GM19035 (cell line): ENCODE results near the gene IL10RB.
"Not testable (repeated sequence)": the region's sequence is repeated elsewhere in the genome, so short reads cannot be mapped to it uniquely, and the experiment has no call there.

ENCODE experiments used
- ATAC-seq: cut with Tn5 transposase; IDR thresholded peaks from one replicate; pipeline ENCODE4 v1.9.1; 2021; ENCODE audit not compliant: unreplicated experiment

Gene IL10RB

GRCh38 chr21:33266050-33266788 is at the start of gene IL10RB:
TSS of gene IL10RB (plus strand) at chr21:33266367. CDS start at chr21:33266466, 99 bp downstream.
- peak; percentile 41 for ATAC-seq

DNA sequence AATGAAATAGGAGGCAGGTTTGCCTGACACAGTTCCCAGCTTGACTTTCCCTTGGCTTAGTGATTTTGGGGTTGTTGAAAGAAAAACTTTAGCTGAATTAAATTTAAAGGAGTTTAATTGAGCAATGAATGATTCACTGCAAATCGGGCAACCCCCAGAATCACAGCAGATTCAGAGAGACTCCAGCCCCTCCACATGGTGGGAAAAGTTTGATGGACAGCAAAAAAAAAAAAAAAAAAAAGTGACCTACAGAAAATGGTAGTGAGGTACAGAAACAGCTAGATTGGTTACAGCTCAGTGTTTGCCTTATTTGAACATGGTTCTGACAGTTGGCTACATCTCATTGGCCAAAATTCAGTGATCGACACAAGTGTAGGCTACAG is 49.0 kb upstream of the IL10RB start:
- ATAC-seq = no peak

DNA sequence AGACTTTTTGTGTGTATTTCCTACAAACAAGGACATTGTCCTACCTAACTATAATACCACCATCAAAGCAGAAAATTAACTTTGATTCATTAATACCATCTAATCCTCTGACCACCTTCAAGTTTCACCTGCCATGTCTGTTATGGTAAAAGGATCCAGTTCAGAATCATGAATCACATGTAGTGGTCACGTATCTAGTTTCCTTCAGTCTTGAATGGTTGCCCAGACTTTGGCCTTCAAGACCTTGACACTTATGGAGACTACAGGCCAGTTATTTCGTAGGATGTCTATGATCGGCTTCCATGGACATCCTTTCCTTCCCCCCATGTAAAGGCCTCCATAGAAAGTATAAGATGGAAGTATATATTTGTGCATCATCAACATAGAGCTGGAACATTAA is 46.9 kb upstream of the IL10RB start:
- ATAC-seq = no peak

GRCh38 chr21:33219954-33220353 is 46.2 kb upstream of the IL10RB start:
- ATAC-seq = no peak

DNA sequence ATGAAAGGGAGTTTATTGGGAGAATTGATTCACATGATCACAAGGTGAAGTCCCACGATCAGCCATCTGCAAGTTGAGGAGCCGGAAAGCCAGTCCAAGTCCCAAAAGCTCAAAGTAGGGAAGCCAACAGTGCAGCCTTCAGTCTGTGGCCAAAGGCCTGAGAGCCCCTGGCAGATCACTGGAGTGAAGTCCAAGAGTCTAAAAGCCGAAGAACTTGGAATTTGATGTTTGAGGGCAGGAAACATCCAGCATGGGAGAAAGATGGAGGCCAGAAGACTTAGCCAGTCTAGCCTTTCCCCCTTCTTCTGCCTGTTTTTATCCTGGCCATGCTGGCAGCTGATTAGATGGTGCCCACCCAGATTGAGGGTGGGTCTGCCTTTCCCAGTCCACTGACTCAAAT is 40.8 kb upstream of the IL10RB start:
- ATAC-seq = not testable (repeated sequence)

GRCh38 chr21:33228455-33228854 is 37.7 kb upstream of the IL10RB start:
- no peak for ATAC-seq

DNA sequence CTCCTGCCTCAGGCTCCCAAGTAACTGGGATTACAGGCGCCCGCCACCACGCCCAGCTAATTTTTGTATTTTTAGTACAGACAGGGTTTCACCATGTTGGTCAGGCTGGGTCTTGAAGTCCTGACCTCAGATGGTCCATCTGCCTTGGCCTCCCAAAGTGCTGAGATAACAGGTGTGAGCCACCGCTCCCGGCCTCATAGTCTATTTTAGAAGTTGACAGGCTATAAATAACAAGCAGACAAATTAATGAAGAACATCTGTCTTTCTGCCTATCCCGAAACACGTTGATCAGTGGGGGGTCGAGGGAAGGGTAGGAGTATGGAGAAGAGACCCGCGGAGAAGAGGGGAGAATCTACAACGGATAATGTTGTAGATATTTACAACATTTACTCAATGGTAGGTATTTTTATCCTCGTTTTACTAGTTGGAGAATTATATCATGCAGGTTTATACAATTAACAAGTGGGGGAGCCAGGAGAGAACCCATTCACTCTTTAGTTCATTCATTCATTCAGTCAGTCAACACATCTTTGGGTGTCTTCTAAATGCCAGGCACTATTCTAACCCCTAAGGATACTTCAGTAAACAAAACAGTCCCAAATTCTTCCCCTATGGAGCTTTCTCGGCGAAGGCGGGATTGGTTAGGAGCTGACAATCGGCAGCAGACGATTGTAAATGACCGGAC is 36.9 kb upstream of the IL10RB start:
- peak; percentile 4 for ATAC-seq

DNA sequence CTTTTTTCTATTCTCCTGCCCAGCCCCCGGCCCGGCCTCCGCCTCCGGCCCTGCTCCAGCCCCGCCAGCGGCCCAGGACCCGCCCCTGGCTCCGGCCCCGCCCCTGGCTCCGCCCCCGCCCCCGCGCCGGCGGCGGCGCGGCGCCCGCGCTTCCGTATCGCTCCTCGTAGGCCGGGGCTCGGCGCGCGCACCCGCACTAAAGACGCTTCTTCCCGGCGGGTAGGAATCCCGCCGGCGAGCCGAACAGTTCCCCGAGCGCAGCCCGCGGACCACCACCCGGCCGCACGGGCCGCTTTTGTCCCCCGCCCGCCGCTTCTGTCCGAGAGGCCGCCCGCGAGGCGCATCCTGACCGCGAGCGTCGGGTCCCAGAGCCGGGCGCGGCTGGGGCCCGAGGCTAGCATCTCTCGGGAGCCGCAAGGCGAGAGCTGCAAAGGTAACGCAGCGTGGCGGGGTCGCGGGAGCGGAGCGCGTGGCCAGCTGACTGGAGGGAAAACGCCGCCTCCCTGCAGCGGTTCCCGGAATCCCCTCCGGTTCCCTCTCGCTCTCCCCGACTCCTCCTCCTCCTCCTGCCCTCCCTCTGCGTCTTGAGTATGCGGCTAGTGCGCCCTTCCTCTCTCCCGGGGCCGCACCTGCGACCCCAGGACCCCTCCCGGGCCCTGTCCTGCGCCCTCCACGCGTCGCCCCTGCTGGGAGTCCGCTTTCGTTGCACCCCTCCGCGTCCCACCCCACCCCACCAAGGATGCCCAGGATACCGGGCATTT is 36.2 kb upstream of the IL10RB start, which contains the start of gene IFNAR2:
Gene IFNAR2 (plus strand): TSS at position 155 of the 761 bp plus-strand sequence. CDS start 11,985 bp downstream, outside the sequence.
- ATAC-seq = peak; percentile 75

DNA sequence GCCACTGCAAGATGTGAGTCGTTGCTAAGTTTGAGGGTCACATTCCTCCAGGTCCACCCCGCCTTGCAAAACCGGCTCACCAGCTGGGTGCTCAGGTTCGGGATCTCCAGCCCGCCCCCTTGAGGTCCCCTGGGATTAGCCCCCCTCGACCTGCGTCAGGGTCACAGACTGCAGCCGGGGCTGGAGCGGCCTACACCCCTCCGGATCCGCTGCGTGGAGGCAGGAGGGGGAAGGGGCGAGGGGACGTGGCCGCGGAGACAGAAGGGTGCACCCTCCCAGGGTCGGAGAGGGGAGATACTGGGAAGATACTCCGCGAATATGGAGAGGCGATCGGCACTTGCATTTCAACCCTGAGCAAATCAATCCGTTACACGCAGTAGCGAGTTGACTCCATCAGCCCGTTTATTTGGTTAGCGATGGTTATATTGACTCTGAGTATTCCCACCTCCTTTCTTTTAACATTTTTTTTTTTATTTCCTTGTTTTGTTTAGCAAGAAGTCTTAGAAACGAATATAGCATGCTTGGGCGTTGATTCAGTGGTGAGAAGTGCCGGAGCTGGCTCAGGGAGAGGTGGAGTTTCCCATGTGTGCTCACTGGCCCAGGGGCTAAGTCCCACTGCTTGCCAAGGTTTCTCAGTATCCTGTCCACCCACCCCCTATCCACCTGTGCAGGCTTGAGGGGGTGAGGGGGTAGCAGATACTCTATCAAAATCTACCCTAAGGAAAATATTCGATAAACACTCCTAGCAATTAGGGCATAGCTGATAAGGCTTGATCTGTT is 35.4 kb upstream of the IL10RB start:
- ATAC-seq = peak; percentile 39

DNA sequence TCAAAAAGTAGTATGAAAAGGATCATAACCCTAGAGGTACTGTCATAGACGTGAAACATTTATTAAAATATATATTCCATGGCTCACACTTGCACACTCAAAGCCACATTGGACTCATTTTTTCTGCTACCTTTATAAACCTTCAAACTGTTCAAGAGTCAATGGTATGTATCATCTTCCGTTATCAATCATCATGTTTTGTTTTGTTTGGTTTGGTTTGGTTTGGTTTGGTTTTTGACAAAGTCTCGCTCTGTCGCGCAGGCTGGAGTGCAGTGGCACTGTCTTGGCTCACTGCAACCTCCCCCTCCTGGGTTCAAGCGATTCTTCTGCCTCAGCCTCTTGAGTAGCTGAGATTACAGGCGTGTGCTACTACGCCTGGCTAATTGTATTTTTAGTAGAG is 34.6 kb upstream of the IL10RB start:
- no peak for ATAC-seq

DNA sequence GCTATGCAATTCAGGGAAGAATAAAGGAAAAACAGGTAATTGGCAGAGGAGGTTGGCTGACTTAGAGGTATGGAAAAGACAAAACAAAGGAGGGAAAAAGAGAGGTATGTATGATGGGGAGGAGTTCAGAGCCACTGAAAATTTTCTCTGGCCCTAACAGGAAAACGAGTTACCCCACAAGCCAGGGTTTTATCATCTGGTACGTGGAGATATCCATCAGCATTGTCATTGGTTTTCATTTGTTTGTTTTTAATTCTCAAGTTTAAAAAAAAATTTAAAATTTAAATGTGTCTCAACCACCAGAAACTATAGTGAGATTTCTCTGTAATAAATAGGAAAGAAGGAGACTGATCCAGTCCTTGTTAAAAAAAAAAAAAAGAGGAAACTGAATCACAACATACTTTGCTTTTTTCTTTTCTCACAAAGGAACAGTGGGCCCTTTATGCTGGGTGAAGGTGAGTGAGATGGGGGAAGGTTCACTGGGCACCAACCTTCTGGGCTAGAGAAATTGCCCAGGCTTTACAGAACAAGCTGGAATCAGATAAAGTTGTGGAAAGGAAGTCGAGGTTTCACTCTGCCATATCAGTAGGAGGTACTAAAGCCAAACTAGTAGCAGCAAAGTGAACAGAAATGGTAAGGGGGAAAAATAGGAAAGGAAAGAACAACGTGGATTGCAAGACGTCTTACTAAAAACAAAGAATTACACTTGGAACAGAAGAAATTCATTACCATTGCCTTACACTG is 33.7 kb upstream of the IL10RB start:
- no peak for ATAC-seq

- ATAC-seq = no peak
Observed at GRCh38 chr21:33234635-33235520, 31.3 kb upstream of the IL10RB start.

DNA sequence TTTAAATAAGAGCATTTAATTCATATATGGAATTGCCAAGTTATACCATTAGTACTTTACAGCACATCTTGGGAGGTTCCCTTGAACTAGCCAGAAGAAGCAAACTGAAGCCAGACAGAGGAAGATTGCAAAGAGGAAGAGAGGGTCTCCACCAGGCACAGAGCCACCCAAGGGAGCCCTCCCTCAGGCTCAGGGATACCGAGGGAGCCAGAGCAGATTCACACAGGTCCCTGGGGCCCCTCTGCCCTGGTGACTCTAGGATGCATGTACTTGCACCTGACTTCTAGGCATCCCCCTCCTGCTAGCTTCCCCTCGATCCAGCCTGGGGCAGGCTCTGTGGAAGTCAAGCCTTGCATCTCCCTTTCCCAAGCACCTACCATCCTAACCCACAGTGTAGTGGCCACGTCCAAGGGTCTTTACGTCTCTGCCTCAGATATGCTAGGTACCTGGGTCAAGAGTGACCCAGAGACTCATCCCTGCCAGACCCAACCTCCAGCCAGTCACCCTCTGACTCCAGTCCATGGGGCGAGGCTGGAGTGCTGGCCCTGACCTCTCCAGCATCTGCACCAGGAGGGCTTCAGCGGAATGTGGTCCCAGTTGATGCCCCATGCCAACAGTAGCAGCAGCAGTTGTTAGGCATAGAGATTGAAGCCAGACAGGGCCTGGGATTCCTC is 30.0 kb upstream of the IL10RB start:
- no peak for ATAC-seq

GRCh38 chr21:33236766-33237165 is 29.4 kb upstream of the IL10RB start:
- no peak for ATAC-seq

- ATAC-seq = no peak
Observed at GRCh38 chr21:33237486-33237885, 28.7 kb upstream of the IL10RB start.

- ATAC-seq = peak; percentile 21
Observed at GRCh38 chr21:33238146-33238545, 28.0 kb upstream of the IL10RB start.

DNA sequence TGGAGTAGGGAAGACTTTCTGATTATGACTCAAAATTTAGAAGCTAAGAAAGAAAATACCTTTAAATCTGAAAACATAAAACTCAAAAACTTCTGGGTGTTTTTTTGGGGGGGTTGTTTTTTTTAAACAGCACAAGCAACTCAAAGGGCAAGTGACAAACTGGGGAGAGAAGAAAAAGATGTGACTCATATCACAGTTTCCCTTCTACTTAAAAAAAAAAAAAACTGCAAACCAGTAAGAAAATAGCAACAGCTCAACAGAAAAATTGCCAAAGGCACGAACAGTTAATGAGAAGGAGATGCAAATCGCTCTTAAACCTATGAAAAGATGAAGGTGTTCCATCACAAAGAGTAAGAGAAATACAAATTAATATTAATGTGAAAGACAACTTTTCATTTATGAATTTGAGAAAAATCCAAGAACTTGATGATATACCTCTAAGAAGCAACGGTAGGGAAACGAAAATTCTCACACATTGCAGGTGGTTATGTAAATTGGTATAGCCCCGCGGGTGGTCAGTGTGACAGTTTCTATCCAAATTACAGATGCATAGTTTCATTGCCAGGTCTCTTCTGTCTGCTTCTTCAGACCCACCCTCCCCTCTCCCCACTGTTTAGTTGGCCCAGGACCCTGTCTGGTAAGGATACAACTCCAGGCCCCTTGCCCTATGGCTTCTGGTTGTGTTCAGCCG is 27.5 kb upstream of the IL10RB start:
- ATAC-seq = peak; percentile 89

- ATAC-seq = not testable (repeated sequence)
Observed at GRCh38 chr21:33239559-33240127, 26.5 kb upstream of the IL10RB start.
